K562 (cell line): ENCODE results near the gene IGF2BP3. TPM values are rescaled to one million over a fixed set of nuclear protein-coding genes. Genes with fewer than 3 reads are reported as not detected.

Experiments
- CBFB ChIP-seq: sonication (generic); formaldehyde crosslinking; IDR thresholded peaks from 2 replicates; pipeline ENCODE4 v1.4.0; 2020; ENCODE audit warnings: mild to moderate bottlenecking, missing genetic modification reagents
- CCNT2 ChIP-seq: IDR thresholded peaks from 2 replicates; pipeline ENCODE4 v1.6.1; 2011; ENCODE audit warnings: borderline replicate concordance, low read depth, mild to moderate bottlenecking, moderate library complexity, mixed read lengths, low read length; ENCODE audit not compliant: insufficient read length; ENCODE audit errors: extremely low read depth
- JUNB ChIP-seq: fragments of 450-650 bp; formaldehyde crosslinking; conservative IDR thresholded peaks from 2 replicates; pipeline ENCODE4 v1.4.0; 2020; ENCODE audit warnings: mild to moderate bottlenecking
- KLF6 ChIP-seq: fragments of 250-450 bp; sonication (Bioruptor Pico); IDR thresholded peaks from 2 replicates; pipeline ENCODE4 v1.4.0; 2020; ENCODE audit warnings: mild to moderate bottlenecking, moderate library complexity, borderline replicate concordance
- MEIS2 ChIP-seq: fragments of 450-650 bp; IDR thresholded peaks from 2 replicates; pipeline ENCODE4 v1.6.1; 2014; ENCODE audit warnings: mild to moderate bottlenecking; ENCODE audit not compliant: partially characterized antibody
- MLLT1 ChIP-seq, 2 experiments: fragments of 450-650 bp; IDR thresholded peaks; 2 replicates each; pipeline ENCODE4 v1.6.1; 2016
- NR2F6 ChIP-seq: fragments of 450-650 bp; formaldehyde crosslinking; IDR thresholded peaks from 2 replicates; pipeline ENCODE4 v1.4.0; 2020; ENCODE audit warnings: mild to moderate bottlenecking
- RCOR1 ChIP-seq, 2 experiments: IDR thresholded peaks; 2 replicates each; pipeline ENCODE4 v1.6.1; 2012; ENCODE audit warnings: low read depth in 2 of 2, low read length in 2 of 2, borderline replicate concordance in 1 of 2, improper control_type of control experiment in 1 of 2
- SAFB ChIP-seq: fragments of 200-400 bp; formaldehyde crosslinking; IDR thresholded peaks from 2 replicates; pipeline ENCODE4 v1.6.1; 2017; ENCODE audit warnings: low read depth, low read length, borderline replicate concordance
- STAT6 ChIP-seq: sonication (generic); formaldehyde crosslinking; IDR thresholded peaks from 2 replicates; pipeline ENCODE4 v1.8.1; 2023; ENCODE audit warnings: mild to moderate bottlenecking, missing genetic modification reagents
- TFAP4 ChIP-seq: sonication (generic); formaldehyde crosslinking; IDR thresholded peaks from 2 replicates; pipeline ENCODE4 v1.8.0; 2022; ENCODE audit warnings: missing genetic modification reagents, mild to moderate bottlenecking, moderate library complexity, borderline replicate concordance
- TFE3 ChIP-seq: fragments of 450-650 bp; formaldehyde crosslinking; IDR thresholded peaks from 2 replicates; pipeline ENCODE4 v1.4.0; 2020; ENCODE audit warnings: mild to moderate bottlenecking, mixed read lengths
- UBTF ChIP-seq, 2 experiments: IDR thresholded peaks; 2 replicates each; pipeline ENCODE4 v1.6.1; 2012; ENCODE audit warnings: improper control_type of control experiment in 2 of 2, low read depth in 2 of 2, low read length in 2 of 2, borderline replicate concordance in 1 of 2
- USF2 ChIP-seq: sonication (generic); formaldehyde crosslinking; IDR thresholded peaks from 2 replicates; pipeline ENCODE4 v1.5.0; 2020; ENCODE audit warnings: missing genetic modification reagents
- ZNF445 ChIP-seq: fragments of 250-450 bp; sonication (Bioruptor Pico); IDR thresholded peaks from 2 replicates; pipeline ENCODE4 v1.4.0; 2020; ENCODE audit warnings: low read depth, mild to moderate bottlenecking, moderate library complexity
- ZNF830 ChIP-seq: fragments of 250-450 bp; sonication (Bioruptor Pico); IDR thresholded peaks from 2 replicates; pipeline ENCODE4 v1.5.0; 2021; ENCODE audit warnings: mild to moderate bottlenecking
- polyA plus RNA-seq, 8 experiments: library from polyadenylated mRNA; depleted of rRNA in 4 of 8; stranded (reverse) in 5 of 8; unstranded in 3 of 8; fragments of >200 nt; fragmentation: Nextera tagmentation in 2 of 8; fragmentation: Illumina TruSeq in 1 of 8; extraction: Ambion mirVana in 2 of 8; extraction: Trizol in 1 of 8; gene quantifications; 2 replicates each; pipeline versions ENCODE4 v1.2.1 to v1.2.3, GENCODE V29; 2011 to 2014; ENCODE audit warnings: inconsistent platforms in 1 of 8, missing spikeins in 1 of 8
- total RNA-seq, 7 experiments: library from RNA; depleted of rRNA in 6 of 7; stranded (reverse); fragments of >200 nt in 6 of 7; fragmentation: Illumina TruSeq in 2 of 7; extraction: Trizol in 2 of 7; gene quantifications; 2 replicates each; pipeline versions ENCODE4 v1.2.1 to v1.2.3, GENCODE V29; 2011 to 2021; ENCODE audit warnings: low replicate concordance in 1 of 7

Gene IGF2BP3
- total and polyA plus RNA-seq, 9 of the 15 experiments (the other 6 are each of a cell fraction or from before 2014, with no cell fraction given): 8.4 to 88.1 (median 61.2) TPM

- TF ChIP-seq TFAP4 (CRISPR knock-in tag): peak; percentile 27; the same call in 1 of the 2 replicates
- no peak for TF ChIP-seq USF2 (CRISPR knock-in tag)
- TF ChIP-seq ZNF830: no peak
- 0 out of 4 replicates have a peak, but pooled peaks of 1 of the 2 experiments have one; percentile 37 for TF ChIP-seq MLLT1 (IDR thresholded peaks at IDR 0.05)
- TF ChIP-seq JUNB (CRISPR knock-in tag): no peak
- no peak for TF ChIP-seq NR2F6 (CRISPR knock-in tag)
- TF ChIP-seq ZNF445 (CRISPR knock-in tag): no peak
- TF ChIP-seq CBFB (CRISPR knock-in tag): no peak
- TF ChIP-seq MEIS2: no peak
- TF ChIP-seq SAFB: no peak
- TF ChIP-seq CCNT2: peak; percentile 26
- no peak for TF ChIP-seq UBTF (IDR thresholded peaks at IDR 0.05; ENCODE audit: borderline replicate concordance in 1 of 2, low read depth in 2 of 2, low read length in 2 of 2)
- no peak for TF ChIP-seq STAT6 (CRISPR knock-in tag)
- TF ChIP-seq RCOR1 (IDR thresholded peaks at IDR 0.05; ENCODE audit: borderline replicate concordance in 1 of 2, low read depth in 2 of 2, low read length in 2 of 2): no peak
- TF ChIP-seq TFE3 (CRISPR knock-in tag): no peak
- no peak for TF ChIP-seq KLF6 (CRISPR knock-in tag)
These were observed 20.3 kb upstream of the IGF2BP3 start (continued) for GRCh38 chr7:23490357-23491135.
